ENCODE results near the gene CTXND1.
"Not testable (repeated sequence)": the region's sequence is repeated elsewhere in the genome, so short reads cannot be mapped to it uniquely, and the experiment has no call there.

CTXND1 gene

DNA sequence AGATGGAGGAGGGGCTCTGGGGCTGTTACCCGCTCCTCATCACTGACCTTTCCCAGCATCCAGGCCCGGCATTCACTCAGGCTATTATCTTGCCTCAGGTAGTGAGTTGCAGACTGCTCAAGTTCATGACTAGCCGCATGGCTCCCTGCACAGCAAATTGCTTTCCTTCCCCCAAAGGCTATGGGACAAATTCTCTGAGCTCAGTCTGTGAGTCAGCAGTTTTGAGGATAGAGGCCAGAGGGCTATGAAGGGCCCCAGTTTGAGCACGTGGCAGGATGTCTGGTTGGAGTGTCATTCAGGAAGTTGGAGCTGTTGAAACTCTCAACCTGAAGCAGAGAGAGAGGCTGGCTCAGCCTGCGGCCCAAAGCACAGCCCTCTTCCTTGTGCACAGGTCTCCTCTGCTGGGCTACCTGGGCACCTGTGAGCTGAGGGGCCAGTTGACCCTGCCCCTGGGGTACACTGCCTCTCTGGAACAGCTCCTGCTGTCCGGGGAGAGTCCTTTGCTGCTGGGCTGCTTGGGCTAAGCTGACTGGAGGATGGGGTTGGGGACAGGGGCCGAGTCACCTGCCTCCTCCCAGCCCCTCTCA lies 91.3 kb downstream of the CTXND1 start:
- peak in 1 of 2 experiments; percentile 27 for DNase-seq (ENCODE audit: low read depth in 2 of 2)

DNA sequence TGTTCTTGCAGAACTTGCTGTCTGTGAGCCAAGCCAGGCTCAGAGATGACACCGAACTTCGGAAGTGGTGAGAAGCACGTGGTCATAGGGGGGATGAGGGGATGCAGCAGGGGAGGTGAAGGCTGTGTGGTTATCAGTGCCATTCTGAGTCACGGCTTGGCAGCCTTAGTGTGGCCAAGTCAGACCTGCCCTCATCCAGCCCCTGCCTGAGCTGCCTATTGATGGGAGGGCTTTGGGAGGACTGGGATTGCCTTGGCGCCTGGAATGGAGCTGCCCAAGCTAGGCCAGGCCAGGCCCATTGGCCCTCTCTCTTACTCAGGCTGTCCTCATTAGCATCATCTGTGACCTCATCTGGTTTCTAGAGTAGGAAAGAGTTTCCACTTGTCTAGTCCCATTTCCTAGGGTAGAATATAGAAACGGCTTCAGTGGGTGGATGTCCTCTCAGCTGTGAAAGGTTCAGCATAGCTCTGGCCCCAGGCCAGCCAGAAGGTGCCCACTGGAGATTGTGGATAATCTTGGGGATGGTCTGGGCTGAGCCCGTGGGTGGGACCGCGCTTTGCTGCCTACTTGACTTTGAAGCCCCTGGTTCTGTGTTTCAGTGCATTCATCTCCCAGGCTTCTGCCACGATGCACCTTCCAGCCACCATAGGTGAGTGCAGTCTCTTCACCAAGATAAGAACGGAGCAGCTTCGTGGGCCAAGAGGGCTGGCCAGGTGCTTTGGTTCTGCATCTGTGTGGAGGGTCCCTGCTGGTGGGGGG lies 92.0 kb downstream of the CTXND1 start:
- no peak for DNase-seq (ENCODE audit: low read depth in 2 of 2)

DNA sequence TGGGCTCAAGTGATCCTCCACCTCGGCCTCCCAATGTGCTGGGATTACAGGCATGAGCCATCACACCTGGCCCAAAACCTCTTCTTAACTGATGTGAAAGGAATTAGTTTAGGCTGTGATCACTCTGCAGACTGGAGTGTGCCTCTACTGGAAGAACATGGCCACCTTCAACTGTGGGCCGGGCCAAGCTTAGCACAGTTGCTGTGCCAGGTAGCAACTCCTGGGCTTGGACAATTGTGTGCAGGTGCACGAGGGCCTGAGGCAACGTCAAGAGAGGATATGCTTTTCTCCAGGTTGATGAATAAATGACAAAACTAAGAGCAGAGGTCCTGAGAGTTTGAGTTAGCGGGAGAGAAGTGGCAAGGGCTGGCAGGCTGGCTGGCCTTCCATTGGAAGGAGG lies 92.7 kb downstream of the CTXND1 start:
- no peak for DNase-seq (ENCODE audit: low read depth in 2 of 2)

DNA sequence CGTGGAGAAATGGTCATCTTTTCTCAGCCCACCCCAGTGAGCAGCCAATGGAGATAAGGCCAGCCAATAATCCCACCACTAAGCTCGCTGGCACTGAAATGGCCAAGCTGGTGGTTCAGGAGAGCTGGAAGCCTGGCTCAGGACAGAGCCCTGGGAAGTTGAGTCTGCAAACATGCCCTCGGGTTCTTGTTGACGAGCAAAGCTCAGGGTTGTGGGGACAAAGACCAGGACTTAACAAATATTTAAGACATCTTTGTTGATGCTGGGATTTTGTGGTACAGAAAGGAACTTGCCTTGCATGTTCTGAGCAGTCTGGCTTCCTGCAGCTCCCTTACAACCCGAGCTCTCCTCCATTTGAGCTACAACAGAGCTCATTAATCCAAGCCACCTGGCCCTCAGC lies 94.8 kb downstream of the CTXND1 start:
- no peak for DNase-seq (ENCODE audit: low read depth in 2 of 2)

DNA sequence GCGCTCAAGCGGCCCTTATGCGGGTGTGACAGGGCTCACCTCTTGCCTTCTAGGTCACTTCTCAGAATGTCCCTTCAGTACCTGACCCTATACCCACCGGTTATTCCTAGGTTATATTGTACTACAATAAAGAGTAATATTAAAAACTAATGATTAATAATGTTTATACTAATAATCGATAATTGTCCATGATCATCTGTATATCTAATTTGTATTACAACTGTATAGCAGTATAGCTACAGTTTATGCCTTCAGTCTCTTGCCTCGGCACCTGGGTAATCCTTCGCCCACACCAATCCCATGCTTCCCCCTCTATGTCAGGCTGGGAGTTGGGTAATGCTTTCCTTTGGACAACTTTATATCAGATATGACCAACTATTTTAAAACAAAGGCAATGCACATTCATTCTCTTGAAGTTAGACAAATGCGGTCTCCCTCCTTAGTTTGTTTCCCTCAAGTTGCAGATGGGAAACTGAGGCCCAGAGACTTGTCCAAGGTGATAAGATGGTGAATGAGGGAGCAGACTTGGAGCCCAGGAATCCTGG lies 95.8 kb downstream of the CTXND1 start:
- DNase-seq (ENCODE audit: low read depth in 2 of 2) = no peak

DNA sequence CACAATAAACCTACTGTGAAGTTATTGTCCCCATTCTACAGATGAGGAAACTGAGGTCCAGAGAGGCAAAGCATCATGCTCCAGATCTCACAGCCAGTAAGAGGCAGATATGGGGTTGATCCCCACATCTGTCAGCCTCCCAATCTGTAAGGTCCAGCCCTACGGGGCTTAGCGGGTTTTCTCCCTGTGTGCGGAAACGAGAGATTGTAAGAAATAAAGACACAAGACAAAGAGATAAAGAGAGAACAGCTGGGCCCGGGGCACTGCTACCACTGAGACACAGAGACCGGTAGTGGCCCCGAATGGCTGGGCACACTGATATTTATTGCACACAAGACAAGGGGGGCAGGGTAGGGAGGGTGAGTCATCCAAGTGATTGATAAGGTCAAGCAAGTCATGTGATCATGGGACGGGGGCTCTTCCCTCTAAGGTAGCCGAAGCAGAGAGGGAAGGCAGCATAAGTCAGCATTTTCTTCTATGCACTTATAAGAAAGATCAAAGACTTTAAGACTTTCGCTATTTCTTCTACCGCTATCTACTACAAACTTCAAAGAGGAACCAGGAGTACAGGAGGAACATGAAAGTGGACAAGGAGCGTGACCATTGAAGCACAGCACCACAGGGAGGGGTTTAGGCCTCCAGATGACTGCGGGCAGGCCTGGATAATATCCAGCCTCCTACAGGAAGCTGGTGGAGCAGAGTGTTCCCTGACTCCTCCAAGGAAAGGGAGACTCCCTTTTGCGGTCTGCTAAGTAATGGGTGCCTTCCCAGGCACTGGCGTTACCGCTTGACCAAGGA lies 96.4 kb downstream of the CTXND1 start:
- not testable (repeated sequence) for DNase-seq (ENCODE audit: low read depth in 2 of 2)

DNA sequence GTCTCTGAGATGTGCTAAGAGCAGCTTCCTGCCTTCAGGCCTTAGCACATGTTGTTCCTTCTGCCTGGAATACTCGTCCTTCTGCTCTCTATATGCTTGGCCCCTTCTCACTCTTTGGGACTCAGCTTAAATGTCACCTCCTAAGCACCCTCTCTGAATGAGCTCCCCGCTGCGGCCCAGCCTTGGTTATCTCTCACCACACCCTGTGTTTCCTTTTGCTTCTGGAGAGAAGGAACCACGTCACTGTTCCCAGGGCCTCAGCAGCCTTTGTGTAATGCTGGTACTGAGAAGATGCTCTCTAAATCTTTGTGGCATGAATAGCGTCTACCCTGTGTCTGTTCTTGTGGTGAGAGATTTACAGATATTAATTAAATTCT lies 97.0 kb downstream of the CTXND1 start:
- DNase-seq (ENCODE audit: low read depth in 2 of 2) = no peak

DNA sequence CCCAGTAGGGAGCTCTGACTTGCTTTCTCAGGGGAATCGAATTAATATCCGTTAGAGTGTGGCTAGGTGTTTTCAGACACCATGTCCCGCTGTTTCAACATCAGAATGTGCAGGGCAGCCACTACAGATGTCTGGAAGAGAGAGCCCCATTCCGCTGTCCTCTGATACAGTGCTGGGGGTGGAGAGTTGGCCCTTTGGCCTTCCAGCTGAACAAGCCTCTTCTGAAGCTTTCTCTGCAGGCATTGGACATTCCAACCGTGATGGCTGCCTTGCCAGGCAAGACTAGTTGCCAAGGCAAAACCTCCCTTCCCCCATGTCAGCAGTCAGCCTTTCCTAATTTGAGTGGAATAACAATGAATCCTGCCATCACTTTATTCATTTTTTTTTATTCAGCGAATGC lies 97.7 kb downstream of the CTXND1 start:
- DNase-seq (ENCODE audit: low read depth in 2 of 2) = no peak

DNA sequence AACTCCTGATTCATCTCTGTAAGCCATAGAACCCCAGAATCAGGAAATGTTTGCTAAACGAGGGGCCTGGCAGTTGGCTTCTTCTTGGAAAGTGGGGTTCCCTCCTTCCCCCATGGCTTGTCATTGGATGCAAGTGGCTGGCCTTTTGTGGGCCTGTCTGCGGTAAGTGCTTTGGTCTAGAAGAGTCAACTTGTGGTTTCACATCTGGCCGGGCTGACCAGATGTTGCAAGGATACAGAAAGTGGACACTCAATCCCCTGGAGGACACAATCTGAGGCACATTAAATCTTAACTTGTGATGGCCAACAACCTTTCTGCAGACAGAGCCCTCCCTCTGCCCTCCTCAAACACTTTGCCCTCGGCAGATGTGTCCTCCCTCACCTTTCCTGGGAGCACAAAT lies 98.1 kb downstream of the CTXND1 start:
- DNase-seq (ENCODE audit: low read depth in 2 of 2) = no peak

DNA sequence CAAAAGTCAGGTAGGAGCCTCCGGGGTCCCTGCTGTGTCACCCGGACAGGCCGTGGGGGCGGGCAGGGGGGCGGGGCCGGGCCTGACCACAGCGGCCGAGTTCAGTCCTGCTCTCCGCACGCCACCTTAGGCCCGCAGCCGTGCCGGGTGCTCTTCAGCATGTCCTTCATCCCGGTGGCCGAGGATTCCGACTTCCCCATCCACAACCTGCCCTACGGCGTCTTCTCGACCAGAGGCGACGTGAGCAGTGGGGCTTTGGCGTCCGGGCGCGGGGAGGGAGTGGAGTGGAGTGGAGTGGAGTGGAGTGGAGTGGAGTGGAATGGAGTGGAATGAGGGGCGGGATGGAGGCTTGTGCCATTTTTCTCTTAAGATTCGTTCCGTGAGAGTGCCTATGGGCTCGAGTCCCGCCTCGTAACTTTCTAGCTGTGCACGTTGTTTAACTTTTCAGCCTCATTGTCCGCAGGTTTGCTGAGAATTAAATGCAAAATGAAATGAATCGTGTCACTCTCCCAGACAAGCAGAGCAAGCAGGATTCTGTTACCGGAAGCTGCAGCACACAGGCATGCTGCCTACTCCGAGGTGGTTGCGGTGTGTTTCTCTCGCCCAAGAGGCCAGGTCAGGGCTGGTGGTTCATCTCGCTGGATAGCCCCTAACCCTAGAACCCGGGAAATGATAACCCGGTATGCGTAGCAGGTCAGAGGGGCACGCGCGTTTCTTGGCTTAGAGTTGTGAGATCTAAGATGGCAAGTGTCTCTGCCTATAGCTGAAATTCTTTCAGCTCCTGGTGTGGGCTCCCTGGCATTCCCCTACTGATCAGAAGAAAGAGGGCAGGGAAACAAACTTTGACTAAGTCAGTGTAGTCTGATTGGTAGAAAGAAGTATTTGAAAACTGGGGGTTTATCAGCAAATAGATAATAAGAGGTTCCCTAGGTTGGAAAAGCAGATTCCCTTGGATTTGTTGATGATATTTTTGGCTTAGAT lies 98.8 kb downstream of the CTXND1 start, which contains the start of gene FAH:
TSS of gene FAH (plus strand) at position 104 of the 981 bp plus-strand sequence. CDS start at position 160, 56 bp downstream.
- peak in 1 of 2 experiments; percentile 24 for DNase-seq (ENCODE audit: low read depth in 2 of 2)

DNA sequence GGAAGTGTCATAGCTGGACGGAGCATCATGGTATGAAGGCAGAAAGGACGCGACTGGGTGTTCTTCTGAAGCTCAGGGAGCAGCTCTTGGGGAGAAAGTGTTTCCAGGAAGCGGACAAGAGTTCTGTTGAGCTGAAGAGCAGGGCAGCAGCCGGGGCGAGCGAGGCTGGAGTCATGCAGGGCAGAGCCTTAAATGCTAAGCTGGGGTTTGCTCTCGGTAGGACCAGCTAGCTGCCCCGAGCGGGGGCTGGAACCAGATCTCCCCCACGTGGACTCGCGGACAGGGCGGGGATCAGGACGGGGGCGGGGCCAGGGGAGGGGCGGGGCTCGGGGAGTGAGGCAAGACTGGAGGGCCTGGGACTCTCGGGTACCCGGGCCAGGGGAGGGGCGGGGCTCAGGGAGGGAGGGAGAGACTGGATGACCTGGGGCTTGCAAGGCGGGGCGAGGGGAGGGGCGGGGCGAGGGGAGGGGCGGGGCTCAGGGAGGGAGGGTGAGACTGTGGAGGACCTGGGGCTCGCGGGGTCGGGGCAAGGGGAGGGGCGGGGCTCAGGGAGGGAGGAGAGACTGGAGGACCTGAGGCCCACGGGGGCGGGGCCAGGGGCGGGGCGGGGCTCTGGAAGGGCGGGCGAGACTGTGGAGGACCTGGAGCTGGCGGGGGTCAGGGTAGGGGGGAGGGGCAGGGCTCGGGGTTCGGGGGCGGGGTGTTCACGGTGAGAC lies 99.7 kb downstream of the CTXND1 start:
- DNase-seq (ENCODE audit: low read depth in 2 of 2) = peak; percentile 82 to 95

DNA sequence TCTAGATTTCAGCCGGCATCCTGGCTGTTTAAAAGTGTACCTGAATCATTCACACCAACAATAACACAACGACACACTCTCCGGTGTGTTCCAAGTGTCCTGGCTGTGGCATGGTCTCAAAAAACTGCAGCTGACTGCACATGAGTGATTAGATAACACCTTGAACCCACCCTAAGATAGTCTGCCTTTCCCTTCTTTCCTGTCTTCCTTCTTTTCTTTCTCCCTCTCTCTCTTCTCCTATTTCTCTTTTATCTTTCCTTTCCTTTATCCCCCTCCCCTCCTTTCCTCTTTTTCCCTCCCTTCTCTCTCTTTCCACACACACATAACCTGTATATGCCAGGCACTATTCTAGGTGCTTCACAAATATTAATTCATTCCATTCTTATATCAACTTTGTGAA lies 100.4 kb downstream of the CTXND1 start:
- no peak for DNase-seq (ENCODE audit: low read depth in 2 of 2)

DNA sequence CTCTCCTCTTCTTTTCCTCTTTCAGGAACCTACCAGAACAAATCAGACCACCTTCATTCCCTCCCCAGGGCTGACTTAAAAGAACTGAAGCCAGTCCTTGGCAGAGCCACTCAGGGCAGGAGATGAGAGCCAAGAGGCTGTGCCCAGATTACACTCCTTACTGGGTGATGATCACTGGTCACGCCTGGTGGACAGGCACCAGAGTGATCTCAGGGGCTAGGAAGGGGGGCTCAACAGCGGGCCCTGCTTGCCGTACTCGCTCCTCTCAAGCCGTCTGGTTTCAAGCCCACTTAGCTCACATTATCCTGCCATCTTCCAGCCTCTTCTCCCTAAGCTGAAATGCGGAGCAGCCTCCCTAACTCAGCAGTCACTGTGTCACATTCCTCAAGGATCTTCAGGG lies 100.9 kb downstream of the CTXND1 start:
- no peak for DNase-seq (ENCODE audit: low read depth in 2 of 2)
